H1 (cell line): ENCODE measurements around the gene IL18RAP. TPM values are rescaled to one million over a fixed set of nuclear protein-coding genes. Genes with fewer than 3 reads are reported as not detected.

Experiments
- CTCF ChIA-PET: fragments of 300-600 bp; sonication (Branson Sonifier 250); formaldehyde crosslinking; loops from one replicate; lab custom pipeline; 2021; ENCODE audit not compliant: partially characterized antibody; lab: Charles Lee
- POLR2A ChIA-PET: fragments of 300-600 bp; sonication (Branson Sonifier 250); formaldehyde crosslinking; loops from one replicate; lab custom pipeline; 2021; ENCODE audit warnings: inconsistent platforms; ENCODE audit not compliant: partially characterized antibody; lab: Charles Lee
- DNase-seq, 2 experiments: peaks; one replicate each; pipeline versions ENCODE4 v3.0.0 to v3.0.0-alpha.2; 2010 to 2022; ENCODE audit warnings: low spot score in 2 of 2, low read depth in 1 of 2, mixed read lengths in 1 of 2
- FAIRE-seq: peaks from 2 replicates; lab custom pipeline; 2011; peaks lifted over from hg19 to GRCh38; lab: Jason Lieb, UNC
- H2AFZ ChIP-seq: 2 replicates; pipeline ENCODE4 v1.8.1; 2012; ENCODE audit warnings: low read length, inconsistent platforms
- H2AK5ac ChIP-seq: 2 replicates; pipeline ENCODE4 v1.6.1; 2013; ENCODE audit warnings: low read depth, low read length
- H2BK120ac ChIP-seq: replicated peaks from 2 replicates; pipeline ENCODE3; 2013; ENCODE audit warnings: low read depth, low read length, inconsistent platforms
- H2BK12ac ChIP-seq: 2 replicates; pipeline ENCODE4 v1.6.1; 2013; ENCODE audit warnings: low read depth, low read length
- H2BK15ac ChIP-seq: 2 replicates; pipeline ENCODE4 v1.6.1; 2013; ENCODE audit warnings: low read length
- H2BK20ac ChIP-seq: 2 replicates; pipeline ENCODE4 v1.6.1; 2013; ENCODE audit warnings: low read length
- H2BK5ac ChIP-seq: 2 replicates; pipeline ENCODE4 v1.6.1; 2013; ENCODE audit warnings: low read depth, low read length
- H3K14ac ChIP-seq: 2 replicates; pipeline ENCODE4 v1.6.1; 2013; ENCODE audit warnings: inconsistent platforms; ENCODE audit not compliant: insufficient read length
- H3K18ac ChIP-seq: 2 replicates; pipeline ENCODE4 v1.6.1; 2013; ENCODE audit warnings: low read length; ENCODE audit errors: extremely low read depth
- H3K23ac ChIP-seq: 2 replicates; pipeline ENCODE4 v1.6.1; 2013; ENCODE audit warnings: inconsistent platforms; ENCODE audit not compliant: insufficient read length
- H3K23me2 ChIP-seq: 2 replicates; pipeline ENCODE4 v1.6.1; 2013; ENCODE audit warnings: low read depth, low read length
- H3K27ac ChIP-seq: 2 replicates; pipeline ENCODE4 v1.6.1; 2011; ENCODE audit warnings: low read depth, low read length, inconsistent platforms
- H3K27me3 ChIP-seq, 4 experiments: replicated peaks in 1 of 4; 1 replicate in 1 of 4; 2 replicates in 3 of 4; pipeline versions ENCODE4 v1.6.1 to v1.8.1; 2011 to 2013; ENCODE audit warnings: low read length in 3 of 4, mild to moderate bottlenecking in 3 of 4, inconsistent platforms in 2 of 4, mixed read lengths in 2 of 4, moderate library complexity in 1 of 4; ENCODE audit not compliant: control insufficient read depth in 3 of 4, insufficient read depth in 3 of 4; ENCODE audit errors: extremely low read depth in 1 of 4
- H3K36me3 ChIP-seq, 4 experiments: 2 replicates each; pipeline versions ENCODE4 v1.6.1 to v1.8.1; 2011 to 2013; ENCODE audit warnings: mild to moderate bottlenecking in 4 of 4, low read length in 3 of 4, moderate library complexity in 2 of 4, control low read depth in 1 of 4, inconsistent platforms in 1 of 4; ENCODE audit not compliant: insufficient read depth in 4 of 4, control insufficient read depth in 2 of 4
- H3K4ac ChIP-seq: replicated peaks from 2 replicates; pipeline ENCODE3; 2013; ENCODE audit warnings: low read length, low read depth, mixed read lengths, inconsistent platforms; ENCODE audit not compliant: insufficient read length
- H3K4me1 ChIP-seq, 4 experiments: replicated peaks in 1 of 4; 1 replicate in 1 of 4; 2 replicates in 3 of 4; pipeline versions ENCODE4 v1.6.1 to v1.8.1; 2011 to 2013; ENCODE audit warnings: low read length in 3 of 4, inconsistent platforms in 2 of 4, mixed read lengths in 1 of 4; ENCODE audit not compliant: insufficient read depth in 4 of 4, control insufficient read depth in 3 of 4
- H3K4me2 ChIP-seq, 2 experiments: 2 replicates each; pipeline versions ENCODE4 v1.6.1 to v1.8.1; 2011 to 2013; ENCODE audit warnings: low read depth in 2 of 2, low read length in 2 of 2, control low read depth in 1 of 2, inconsistent platforms in 1 of 2, mild to moderate bottlenecking in 1 of 2; ENCODE audit not compliant: insufficient read depth in 1 of 2
- H3K4me3 ChIP-seq, 4 experiments: fragments of 200-600, 300-600 bp in 1 of 4; sonication (generic), shearing (Covaris generic), sonication (Bioruptor Twin) in 1 of 4; 2 replicates each; pipeline versions ENCODE4 v1.5.1 to v1.8.1; 2011 to 2016; ENCODE audit warnings: low read length in 4 of 4, low read depth in 3 of 4, control low read depth in 2 of 4, inconsistent platforms in 2 of 4, mild to moderate bottlenecking in 2 of 4, mixed read lengths in 1 of 4, moderate library complexity in 1 of 4; ENCODE audit not compliant: insufficient read depth in 2 of 4; ENCODE audit errors: extremely low read depth in 1 of 4
- H3K56ac ChIP-seq: replicated peaks from 2 replicates; pipeline ENCODE3; 2013; ENCODE audit warnings: low read depth, mild to moderate bottlenecking, mixed read lengths, low read length, inconsistent platforms; ENCODE audit not compliant: insufficient read length
- H3K79me1 ChIP-seq: 2 replicates; pipeline ENCODE4 v1.6.1; 2013; ENCODE audit warnings: low read depth, low read length, control low read depth
- H3K79me2 ChIP-seq, 2 experiments: 2 replicates each; pipeline versions ENCODE4 v1.6.1 to v1.8.1; 2012 to 2013; ENCODE audit warnings: low read length in 2 of 2, mild to moderate bottlenecking in 2 of 2, inconsistent platforms in 1 of 2; ENCODE audit not compliant: insufficient read depth in 2 of 2, control insufficient read depth in 1 of 2
- H3K9ac ChIP-seq, 4 experiments: replicated peaks in 1 of 4; 1 replicate in 1 of 4; 2 replicates in 3 of 4; pipeline versions ENCODE4 v1.6.1 to v1.8.1; 2011 to 2013; ENCODE audit warnings: low read depth in 3 of 4, low read length in 3 of 4, control low read depth in 2 of 4, mild to moderate bottlenecking in 2 of 4, moderate library complexity in 2 of 4, inconsistent platforms in 1 of 4; ENCODE audit errors: extremely low read depth in 1 of 4
- H3K9me3 ChIP-seq, 2 experiments: 2 replicates each; pipeline versions ENCODE4 v1.6.1 to v1.8.1; 2012 to 2013; ENCODE audit warnings: mild to moderate bottlenecking in 2 of 2, moderate library complexity in 2 of 2, control low read depth in 1 of 2, inconsistent platforms in 1 of 2, low read depth in 1 of 2, low read length in 1 of 2, mixed read lengths in 1 of 2; ENCODE audit not compliant: insufficient read depth in 2 of 2
- H4K20me1 ChIP-seq, 2 experiments: replicated peaks in 1 of 2; 2 replicates each; pipeline versions ENCODE3 to v1.8.1; 2011 to 2013; ENCODE audit warnings: inconsistent platforms in 2 of 2, low read length in 2 of 2, mild to moderate bottlenecking in 1 of 2; ENCODE audit not compliant: insufficient read depth in 2 of 2, control insufficient read depth in 1 of 2
- H4K5ac ChIP-seq: 2 replicates; pipeline ENCODE4 v1.6.1; 2013; ENCODE audit warnings: low read length, low read depth, mixed read lengths, inconsistent platforms; ENCODE audit not compliant: insufficient read length
- H4K8ac ChIP-seq: 2 replicates; pipeline ENCODE4 v1.8.0; 2013; ENCODE audit warnings: mild to moderate bottlenecking, moderate library complexity, low read length, inconsistent platforms; ENCODE audit not compliant: insufficient read depth; ENCODE audit errors: extremely low read depth
- H4K91ac ChIP-seq: replicated peaks from 2 replicates; pipeline ENCODE3; 2013; ENCODE audit warnings: low read length, mixed read lengths, inconsistent platforms; ENCODE audit not compliant: insufficient read length
- BRCA1 ChIP-seq: IDR thresholded peaks from 2 replicates; pipeline ENCODE4 v1.6.1; 2012; ENCODE audit warnings: low read depth, low read length, improper control_type of control experiment
- CREB1 ChIP-seq: IDR thresholded peaks from 2 replicates; pipeline ENCODE4 v1.6.1; 2012; ENCODE audit warnings: inconsistent platforms
- MAFK ChIP-seq: IDR thresholded peaks from 2 replicates; pipeline ENCODE4 v1.6.1; 2012; ENCODE audit warnings: low read depth, mild to moderate bottlenecking, improper control_type of control experiment, low read length
- POU5F1 ChIP-seq: IDR thresholded peaks from 2 replicates; pipeline ENCODE4 v1.6.1; 2011; ENCODE audit warnings: low read depth, mild to moderate bottlenecking, low read length, moderate library complexity
- WGBS, 2 experiments: shearing (Covaris generic) in 1 of 2; methylation state at CpG; one replicate each; pipeline versions ENCODE4 v1.1.6 to v1.1.7; 2013 to 2015; ENCODE audit warnings: low lambda C conversion rate in 2 of 2, mixed read lengths in 2 of 2, inconsistent platforms in 1 of 2, low coverage in 1 of 2, missing lambda C conversion rate in 1 of 2; ENCODE audit not compliant: insufficient replicate concordance in 2 of 2, insufficient coverage in 1 of 2, insufficient read length in 1 of 2; ENCODE audit errors: extremely low coverage in 1 of 2, missing lambda C conversion rate in 1 of 2; 5-methylcytosine and 5-hydroxymethylcytosine counted together
- polyA plus RNA-seq, 7 experiments: library from polyadenylated mRNA; depleted of rRNA in 3 of 7; stranded (reverse) in 5 of 7; unstranded in 2 of 7; fragments of >200 nt in 5 of 7; fragments of 200-250 nt in 2 of 7; gene quantifications; 1 replicate in 5 of 7; 2 replicates in 1 of 7; 4 replicates in 1 of 7; pipeline versions ENCODE4 v1.2.1 to v1.2.3, GENCODE V29; 2011 to 2013; ENCODE audit warnings: missing spikeins in 2 of 7, mixed read lengths in 2 of 7
- total RNA-seq: library from RNA; stranded (reverse); fragmentation: NEBNext Ultra II Directional; extraction: Animal tissue kit (Norgen Biotek cat#: 25700); gene quantifications from 2 replicates; pipeline ENCODE4 v1.2.1, GENCODE V29; 2021

Gene IL18RAP
- total and polyA plus RNA-seq, 2 of the 8 experiments (the other 6 are each of a cell fraction or from before 2014, with no cell fraction given): not detected

DNA sequence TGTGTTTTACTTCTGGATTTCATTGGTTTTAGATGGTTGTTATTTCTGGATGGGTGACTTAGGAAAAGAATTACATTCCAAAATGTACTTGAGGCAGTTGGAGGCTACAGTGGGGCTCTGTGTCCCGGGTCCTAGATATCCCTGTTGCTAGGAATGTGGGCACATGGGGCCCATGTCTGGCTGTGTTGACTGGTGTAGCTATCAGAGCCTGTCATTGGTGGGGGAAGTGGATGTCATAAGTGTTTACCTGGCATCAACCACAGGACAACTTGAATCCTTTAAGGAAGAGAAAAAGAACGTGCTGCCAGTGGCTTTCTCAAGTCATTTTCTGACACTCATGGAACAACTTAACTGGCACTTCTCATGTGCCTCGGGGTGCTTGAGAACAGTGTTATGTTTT lies 37.0 kb upstream of the IL18RAP start:
- H2BK20ac ChIP-seq: no peak overlapping the region
- WGBS, 2 experiments: 81% methylated on average over 3 of the region's 3 CpGs; no CpG with 5 or more reads in 1 of the 2 experiments
- H2BK5ac ChIP-seq: no peak overlapping the region
- TF ChIP-seq BRCA1: no peak
- TF ChIP-seq POU5F1: no peak
- no peak for TF ChIP-seq MAFK
- no peak for TF ChIP-seq CREB1
- H4K91ac ChIP-seq: no peak overlapping the region
- H3K9ac ChIP-seq: no peak overlapping the region
- no peak overlapping the region for H2BK15ac ChIP-seq
- H2BK120ac ChIP-seq: no peak overlapping the region
- H3K9me3 ChIP-seq: peaks cover 6 to 7% of the 10 kb centered on the region in 2 experiments; a peak in 2 of 4 replicates
- no peak overlapping the region for H2AK5ac ChIP-seq
- no peak overlapping the region for H3K14ac ChIP-seq
- H4K20me1 ChIP-seq: no peaks in the 10 kb centered on the region
- no peak overlapping the region for H2BK12ac ChIP-seq
- no peak overlapping the region for H3K56ac ChIP-seq
- H3K4me1 ChIP-seq: no peaks in the 10 kb centered on the region
- POLR2A ChIA-PET: no interaction called here
- DNase-seq (no peak), FAIRE-seq (no peak)
- no peak overlapping the region for H3K4me2 ChIP-seq
- no peak overlapping the region for H4K8ac ChIP-seq
- H3K27ac ChIP-seq: no peak overlapping the region
- no peak overlapping the region for H4K5ac ChIP-seq
- H3K18ac ChIP-seq: no peak overlapping the region
- H3K4me3 ChIP-seq: no peak overlapping the region
- H2AFZ ChIP-seq: no peak overlapping the region
- H3K79me2 ChIP-seq: no peaks in the 10 kb centered on the region
- H3K36me3 ChIP-seq: no peaks in the 10 kb centered on the region; a peak in 1 of 8 replicates
- no peaks in the 10 kb centered on the region for H3K79me1 ChIP-seq
- H3K4ac ChIP-seq: no peak overlapping the region
- no peaks in the 10 kb centered on the region; the same call in 1 of the 2 replicates for H3K23me2 ChIP-seq
- CTCF ChIA-PET: interaction anchor here (1.5 kb wide), 1 partner anchor 57 kb away, joined by 3 read pairs; no protein-coding TSS in a partner anchor
- no peaks in the 10 kb centered on the region for H3K27me3 ChIP-seq
- H3K23ac ChIP-seq: no peak overlapping the region
